SK-N-SH (cell line): ENCODE data around the gene LMF1.

ENCODE experiments used
- TF ChIP-seq, protein P1 (sequence below): fragments of 150-350 bp; IDR thresholded peaks from 2 replicates; pipeline ENCODE4 v1.6.1; 2017; ENCODE audit warnings: antibody characterized with exemption, low read length, low read depth, borderline replicate concordance
- TF ChIP-seq, protein P2 (sequence below): fragments of 200-600 bp; sonication (generic); IDR thresholded peaks from 2 replicates; pipeline ENCODE4 v1.6.1; 2017; ENCODE audit warnings: antibody characterized with exemption, mild to moderate bottlenecking, moderate library complexity

- TF ChIP-seq, protein P1, sequence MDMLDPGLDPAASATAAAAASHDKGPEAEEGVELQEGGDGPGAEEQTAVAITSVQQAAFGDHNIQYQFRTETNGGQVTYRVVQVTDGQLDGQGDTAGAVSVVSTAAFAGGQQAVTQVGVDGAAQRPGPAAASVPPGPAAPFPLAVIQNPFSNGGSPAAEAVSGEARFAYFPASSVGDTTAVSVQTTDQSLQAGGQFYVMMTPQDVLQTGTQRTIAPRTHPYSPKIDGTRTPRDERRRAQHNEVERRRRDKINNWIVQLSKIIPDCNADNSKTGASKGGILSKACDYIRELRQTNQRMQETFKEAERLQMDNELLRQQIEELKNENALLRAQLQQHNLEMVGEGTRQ: no peak
- TF ChIP-seq, protein P2, sequence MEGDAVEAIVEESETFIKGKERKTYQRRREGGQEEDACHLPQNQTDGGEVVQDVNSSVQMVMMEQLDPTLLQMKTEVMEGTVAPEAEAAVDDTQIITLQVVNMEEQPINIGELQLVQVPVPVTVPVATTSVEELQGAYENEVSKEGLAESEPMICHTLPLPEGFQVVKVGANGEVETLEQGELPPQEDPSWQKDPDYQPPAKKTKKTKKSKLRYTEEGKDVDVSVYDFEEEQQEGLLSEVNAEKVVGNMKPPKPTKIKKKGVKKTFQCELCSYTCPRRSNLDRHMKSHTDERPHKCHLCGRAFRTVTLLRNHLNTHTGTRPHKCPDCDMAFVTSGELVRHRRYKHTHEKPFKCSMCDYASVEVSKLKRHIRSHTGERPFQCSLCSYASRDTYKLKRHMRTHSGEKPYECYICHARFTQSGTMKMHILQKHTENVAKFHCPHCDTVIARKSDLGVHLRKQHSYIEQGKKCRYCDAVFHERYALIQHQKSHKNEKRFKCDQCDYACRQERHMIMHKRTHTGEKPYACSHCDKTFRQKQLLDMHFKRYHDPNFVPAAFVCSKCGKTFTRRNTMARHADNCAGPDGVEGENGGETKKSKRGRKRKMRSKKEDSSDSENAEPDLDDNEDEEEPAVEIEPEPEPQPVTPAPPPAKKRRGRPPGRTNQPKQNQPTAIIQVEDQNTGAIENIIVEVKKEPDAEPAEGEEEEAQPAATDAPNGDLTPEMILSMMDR: no peak
Measured at GRCh38 chr16:967546-968295, 3.1 kb downstream of the LMF1 start.
